Sigmoid colon (tissue), 4 donors: ENCODE data around the gene BST1.

Experiments used
- CTCF ChIP-seq, 4 experiments: fragments of 450-650 bp in 3 of 4; fragments of 200-600 bp in 1 of 4; IDR thresholded peaks; one replicate each; pipeline ENCODE4 v1.5.1; 2016 to 2019; ENCODE audit warnings: antibody characterized with exemption in 4 of 4, mild to moderate bottlenecking in 3 of 4, moderate library complexity in 2 of 4
- POLR2A ChIP-seq, 2 donors: fragments of 450-650 bp; IDR thresholded peaks; one replicate each; pipeline ENCODE4 v1.6.1; 2016; ENCODE audit warnings: antibody characterized with exemption in 2 of 2, mild to moderate bottlenecking in 2 of 2, moderate library complexity in 2 of 2
- POLR2AphosphoS5 ChIP-seq, 4 donors: sonication (generic); formaldehyde crosslinking; IDR thresholded peaks; one replicate each; pipeline ENCODE4 v1.6.1; 2017; ENCODE audit warnings: antibody characterized with exemption in 4 of 4

DNA sequence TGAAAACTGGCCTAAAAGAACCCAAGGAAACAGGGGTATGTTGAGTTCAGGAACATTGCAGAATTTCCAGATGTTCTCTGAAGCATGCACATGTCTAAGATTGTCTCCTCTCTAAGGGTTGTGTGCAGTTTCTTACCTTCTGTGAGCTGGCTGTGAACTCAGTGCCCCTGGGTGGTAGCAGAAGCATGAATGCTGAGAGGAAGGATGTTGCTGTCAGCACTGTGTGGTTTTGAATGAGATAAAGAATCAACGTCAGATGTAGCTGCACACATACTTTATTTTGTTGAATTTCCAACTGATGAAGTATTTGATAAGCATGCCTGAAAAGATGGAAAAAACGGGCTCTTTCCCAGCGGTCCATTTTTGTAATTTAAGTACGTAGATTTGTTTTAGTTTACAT, 51.5 kb downstream of the BST1 start:
- TF ChIP-seq CTCF (IDR thresholded peaks at IDR 0.05): no peak
- TF ChIP-seq POLR2AphosphoS5 (IDR thresholded peaks at IDR 0.05): no peak
- TF ChIP-seq POLR2A (IDR thresholded peaks at IDR 0.05): no peak
